Immature natural killer cell (primary cell): ENCODE data around the gene SULT1C3. TPM values are rescaled to one million over a fixed set of nuclear protein-coding genes. Genes with fewer than 3 reads are reported as not detected.

Source experiments
- DNase-seq, 3 donors: peaks; one replicate each; pipeline ENCODE4 v3.0.0; 2022; ENCODE audit warnings: mixed read lengths in 1 of 3
- H3K27ac Mint-ChIP-seq, 6 donors: one replicate each; pipeline ENCODE4 v1.8.0; 2020; ENCODE audit warnings: mixed read lengths in 6 of 6, mild to moderate bottlenecking in 5 of 6, inconsistent platforms in 4 of 6, moderate library complexity in 3 of 6
- H3K27me3 Mint-ChIP-seq, 3 donors: one replicate each; pipeline ENCODE4 v1.8.0; 2020 to 2021; ENCODE audit warnings: low read depth in 3 of 3, mild to moderate bottlenecking in 3 of 3, mixed read lengths in 3 of 3, moderate library complexity in 3 of 3, inconsistent platforms in 1 of 3
- H3K36me3 Mint-ChIP-seq, 3 donors: one replicate each; pipeline ENCODE4 v1.8.0; 2020; ENCODE audit warnings: mixed read lengths in 3 of 3, inconsistent platforms in 2 of 3, mild to moderate bottlenecking in 2 of 3
- H3K4me1 Mint-ChIP-seq, 2 donors: one replicate each; pipeline ENCODE4 v1.8.0; 2020; ENCODE audit warnings: inconsistent platforms in 2 of 2, mild to moderate bottlenecking in 2 of 2, mixed read lengths in 2 of 2, moderate library complexity in 1 of 2
- H3K4me3 Mint-ChIP-seq, 5 donors: one replicate each; pipeline ENCODE4 v1.8.0; 2020; ENCODE audit warnings: mild to moderate bottlenecking in 5 of 5, mixed read lengths in 5 of 5, inconsistent platforms in 3 of 5, moderate library complexity in 3 of 5
- H3K9me3 Mint-ChIP-seq, 6 donors: one replicate each; pipeline ENCODE4 v1.8.0; 2020; ENCODE audit warnings: mild to moderate bottlenecking in 6 of 6, mixed read lengths in 6 of 6, inconsistent platforms in 4 of 6, moderate library complexity in 3 of 6
- polyA plus RNA-seq, 3 donors: library from polyadenylated mRNA; unstranded; fragments of 300-500 nt; fragmentation: Illumina TruSeq; gene quantifications; one replicate each; pipeline ENCODE4 v1.2.3, GENCODE V29; 2021

The SULT1C3 gene
- polyA plus RNA-seq, 3 donors from 2014 or later: not detected

DNA sequence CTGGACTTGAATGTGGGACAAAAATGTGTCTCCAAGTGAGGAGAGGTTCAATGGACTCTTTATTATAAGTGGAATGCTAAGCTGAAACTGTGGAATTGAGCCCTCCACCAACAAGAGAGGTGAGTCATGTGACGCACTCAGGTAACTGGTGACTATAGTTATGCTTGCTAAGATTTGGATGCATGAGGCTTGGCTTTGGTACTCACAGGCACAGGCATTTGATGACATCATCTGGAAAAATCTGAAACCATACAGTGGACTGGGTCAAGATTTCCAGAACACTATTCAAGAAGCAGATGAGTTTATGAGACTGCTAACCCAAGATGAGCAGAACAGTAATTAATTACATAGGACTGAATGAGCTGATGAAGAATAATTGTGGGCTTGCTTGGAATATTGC, 15.7 kb upstream of the SULT1C3 start:
- Mint-ChIP-seq H3K4me1 (no peaks in the 10 kb centered on the region), H3K27me3 (peaks cover 0 to 6% (median 5%) of the 10 kb centered on the region in 3 donors), H3K9me3 (peaks cover 2 to 17% (median 9%) of the 10 kb centered on the region in 6 donors), H3K27ac (no peak overlapping the region), H3K4me3 (no peak overlapping the region), H3K36me3 (no peaks in the 10 kb centered on the region)
- no peak for DNase-seq

DNA sequence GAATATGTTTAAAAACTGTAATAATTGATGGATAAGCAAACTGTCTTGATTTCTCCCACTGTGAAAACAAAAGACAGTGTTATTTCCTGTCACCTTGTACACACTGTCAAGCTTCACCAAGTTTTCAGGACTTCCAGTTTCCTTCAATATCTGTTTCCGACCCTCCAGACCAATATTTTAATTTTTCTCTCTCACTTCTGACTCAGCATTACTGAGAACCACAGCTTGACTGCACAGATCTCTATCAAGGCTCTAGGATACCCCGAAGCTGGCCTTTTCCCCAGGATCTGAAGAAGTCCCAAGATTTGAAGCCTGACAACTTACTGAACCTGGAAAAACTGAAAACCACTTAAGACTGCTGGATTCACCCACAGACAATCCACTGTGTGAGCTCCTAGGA, 13.2 kb upstream of the SULT1C3 start:
- no peaks in the 10 kb centered on the region for H3K36me3 Mint-ChIP-seq

GRCh38 chr2:108228006-108228405, 11.8 kb upstream of the SULT1C3 start:
- no peak for DNase-seq
- Mint-ChIP-seq H3K27me3 (peaks cover 0 to 11% (median 4%) of the 10 kb centered on the region in 3 donors), H3K4me1 (no peaks in the 10 kb centered on the region), H3K4me3 (no peak overlapping the region), H3K27ac (no peak overlapping the region), H3K36me3 (no peaks in the 10 kb centered on the region), H3K9me3 (peaks cover 0 to 13% (median 6%) of the 10 kb centered on the region in 6 donors)

More for the DNA sequence above, 13.2 kb upstream of the SULT1C3 start:
- H3K9me3 Mint-ChIP-seq: peaks cover 2 to 17% (median 9%) of the 10 kb centered on the region in 6 donors
- no peak overlapping the region for H3K4me3 Mint-ChIP-seq
- H3K4me1 Mint-ChIP-seq: no peaks in the 10 kb centered on the region
- no peak for DNase-seq
- peaks cover 0 to 11% (median 4%) of the 10 kb centered on the region in 3 donors for H3K27me3 Mint-ChIP-seq
- H3K27ac Mint-ChIP-seq: no peak overlapping the region

GRCh38 chr2:108228537-108228936, 11.2 kb upstream of the SULT1C3 start:
- no peaks in the 10 kb centered on the region for H3K4me1 Mint-ChIP-seq
- H3K36me3 Mint-ChIP-seq: no peaks in the 10 kb centered on the region
- H3K9me3 Mint-ChIP-seq: peaks cover 0 to 12% (median 4%) of the 10 kb centered on the region in 6 donors
- DNase-seq: no peak
- no peak overlapping the region for H3K27ac Mint-ChIP-seq
- peaks cover 0 to 11% (median 4%) of the 10 kb centered on the region in 3 donors for H3K27me3 Mint-ChIP-seq
- no peak overlapping the region for H3K4me3 Mint-ChIP-seq

DNA sequence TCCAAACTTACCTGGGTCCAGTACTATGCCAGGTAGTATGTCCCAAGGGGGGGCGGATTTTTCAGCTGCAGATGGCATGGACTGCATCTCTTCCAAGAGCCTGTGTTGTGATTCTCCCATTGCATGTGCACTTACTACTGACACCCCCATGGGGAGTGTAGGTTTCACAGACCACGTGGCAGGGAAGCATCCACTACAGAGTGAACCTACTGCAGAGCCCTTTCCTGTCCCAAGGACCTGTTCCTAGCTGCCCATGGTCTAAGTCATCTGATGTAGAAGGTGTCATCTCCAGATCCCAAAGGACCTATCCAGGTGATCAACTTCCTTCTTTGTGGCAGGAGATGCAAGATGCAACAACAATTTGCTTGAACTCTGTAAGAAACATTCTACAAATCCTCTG, 9.9 kb upstream of the SULT1C3 start:
- peaks cover 0 to 2% (median under 1%) of the 10 kb centered on the region in 6 donors for H3K9me3 Mint-ChIP-seq
- peaks cover 0 to 11% (median 2%) of the 10 kb centered on the region in 3 donors for H3K27me3 Mint-ChIP-seq
- no peaks in the 10 kb centered on the region for H3K36me3 Mint-ChIP-seq
- DNase-seq: no peak
- no peaks in the 10 kb centered on the region for H3K4me1 Mint-ChIP-seq
- no peak overlapping the region for H3K27ac Mint-ChIP-seq
- no peak overlapping the region for H3K4me3 Mint-ChIP-seq

GRCh38 chr2:108235577-108235976, 4.2 kb upstream of the SULT1C3 start:
- no peak for DNase-seq
- H3K9me3 Mint-ChIP-seq: peaks cover 2 to 17% (median 6%) of the 10 kb centered on the region in 6 donors
- H3K4me3 Mint-ChIP-seq: no peak overlapping the region
- H3K36me3 Mint-ChIP-seq: no peaks in the 10 kb centered on the region
- no peaks in the 10 kb centered on the region for H3K4me1 Mint-ChIP-seq
- peaks cover 0 to 2% (median 0%) of the 10 kb centered on the region in 3 donors for H3K27me3 Mint-ChIP-seq
- no peak overlapping the region for H3K27ac Mint-ChIP-seq

- no peak for DNase-seq
- Mint-ChIP-seq H3K36me3 (no peaks in the 10 kb centered on the region), H3K4me3 (no peak overlapping the region), H3K4me1 (no peaks in the 10 kb centered on the region), H3K9me3 (peaks cover 2 to 17% (median 6%) of the 10 kb centered on the region in 6 donors), H3K27me3 (peaks cover 0 to 2% (median 0%) of the 10 kb centered on the region in 3 donors), H3K27ac (no peak overlapping the region)
Observed at GRCh38 chr2:108236676-108237335, 3.0 kb upstream of the SULT1C3 start.

- DNase-seq: no peak
- H3K36me3 Mint-ChIP-seq: no peaks in the 10 kb centered on the region
- peaks cover 0 to 19% (median 6%) of the 10 kb centered on the region in 6 donors for H3K9me3 Mint-ChIP-seq
- H3K27me3 Mint-ChIP-seq: peaks cover 0 to 3% (median 0%) of the 10 kb centered on the region in 3 donors
- no peak overlapping the region for H3K27ac Mint-ChIP-seq
- H3K4me1 Mint-ChIP-seq: no peaks in the 10 kb centered on the region
- no peak overlapping the region for H3K4me3 Mint-ChIP-seq
Observed at GRCh38 chr2:108240966-108241365, 1.2 kb downstream of the SULT1C3 start.

DNA sequence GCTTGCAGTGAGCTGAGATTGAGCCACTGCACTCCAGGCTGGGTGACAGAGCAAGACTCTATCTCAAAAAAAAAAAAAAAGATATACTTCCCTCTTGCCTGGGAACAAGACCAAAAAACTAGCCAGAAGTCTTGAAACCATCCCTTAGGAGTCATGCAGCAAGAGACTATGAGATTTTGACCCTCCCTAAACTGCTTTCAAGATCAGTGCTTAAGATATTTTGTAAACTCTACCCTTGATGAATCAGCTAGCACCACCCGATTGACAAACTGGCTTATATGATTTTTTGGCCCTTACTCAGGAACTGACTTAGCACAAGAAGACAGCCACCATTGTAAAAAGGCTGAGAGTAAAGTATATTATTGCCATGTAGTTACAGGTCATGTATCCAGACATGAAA, 3.8 kb downstream of the SULT1C3 start:
- Mint-ChIP-seq H3K4me3 (no peak overlapping the region), H3K27me3 (peaks cover 0 to 3% (median 3%) of the 10 kb centered on the region in 3 donors), H3K27ac (no peak overlapping the region), H3K9me3 (peaks cover 0 to 7% (median 5%) of the 10 kb centered on the region in 6 donors), H3K36me3 (no peaks in the 10 kb centered on the region), H3K4me1 (no peaks in the 10 kb centered on the region)
- no peak for DNase-seq

DNA sequence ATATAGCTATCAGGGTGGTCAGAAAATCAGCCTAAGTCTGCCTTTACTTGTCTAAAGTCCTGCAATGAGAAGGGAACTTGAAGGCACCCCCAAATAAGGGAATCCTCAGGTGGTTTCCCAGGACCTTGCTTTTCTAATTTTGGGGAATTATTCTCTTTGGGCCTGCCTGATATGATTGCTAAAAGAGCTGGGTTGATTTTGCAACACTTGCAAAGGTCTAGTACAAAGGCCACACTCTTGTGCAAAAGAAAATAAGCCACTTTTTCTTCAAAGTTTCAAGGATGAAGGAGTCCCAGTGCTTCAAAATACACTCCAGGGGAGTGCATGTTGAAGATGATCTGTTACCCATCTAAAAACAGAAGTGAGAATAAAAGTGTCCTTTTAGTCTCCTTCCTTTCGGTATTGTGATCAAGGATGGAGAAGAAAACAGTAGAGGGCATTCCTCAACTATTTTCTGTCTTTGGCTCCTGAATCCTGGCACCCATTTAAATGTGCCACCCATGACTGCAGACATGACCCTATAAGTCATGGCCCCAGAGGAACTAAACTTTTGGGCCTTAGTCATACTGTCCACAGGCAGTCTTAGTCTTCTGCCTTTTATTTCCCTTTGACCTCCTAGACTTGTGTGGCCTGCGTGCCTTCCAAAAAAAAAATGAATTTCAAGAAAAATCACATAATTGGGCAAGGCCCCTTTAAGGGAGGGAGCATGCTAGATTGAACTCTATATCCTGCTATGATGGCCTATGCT, 5.1 kb downstream of the SULT1C3 start:
- peaks cover 0 to 7% (median 5%) of the 10 kb centered on the region in 6 donors for H3K9me3 Mint-ChIP-seq
- H3K36me3 Mint-ChIP-seq: no peaks in the 10 kb centered on the region
- H3K4me3 Mint-ChIP-seq: no peak overlapping the region
- H3K4me1 Mint-ChIP-seq: no peaks in the 10 kb centered on the region
- peaks cover 0 to 3% (median 3%) of the 10 kb centered on the region in 3 donors for H3K27me3 Mint-ChIP-seq
- H3K27ac Mint-ChIP-seq: no peak overlapping the region
- DNase-seq: no peak

GRCh38 chr2:108253106-108253505, 13.3 kb downstream of the SULT1C3 start:
- no peaks in the 10 kb centered on the region for H3K36me3 Mint-ChIP-seq
- H3K27me3 Mint-ChIP-seq: peaks cover 0 to 5% (median 2%) of the 10 kb centered on the region in 3 donors
- H3K4me3 Mint-ChIP-seq: no peak overlapping the region
- DNase-seq: no peak
- no peaks in the 10 kb centered on the region for H3K4me1 Mint-ChIP-seq
- no peaks in the 10 kb centered on the region for H3K9me3 Mint-ChIP-seq
- H3K27ac Mint-ChIP-seq: no peak overlapping the region

DNA sequence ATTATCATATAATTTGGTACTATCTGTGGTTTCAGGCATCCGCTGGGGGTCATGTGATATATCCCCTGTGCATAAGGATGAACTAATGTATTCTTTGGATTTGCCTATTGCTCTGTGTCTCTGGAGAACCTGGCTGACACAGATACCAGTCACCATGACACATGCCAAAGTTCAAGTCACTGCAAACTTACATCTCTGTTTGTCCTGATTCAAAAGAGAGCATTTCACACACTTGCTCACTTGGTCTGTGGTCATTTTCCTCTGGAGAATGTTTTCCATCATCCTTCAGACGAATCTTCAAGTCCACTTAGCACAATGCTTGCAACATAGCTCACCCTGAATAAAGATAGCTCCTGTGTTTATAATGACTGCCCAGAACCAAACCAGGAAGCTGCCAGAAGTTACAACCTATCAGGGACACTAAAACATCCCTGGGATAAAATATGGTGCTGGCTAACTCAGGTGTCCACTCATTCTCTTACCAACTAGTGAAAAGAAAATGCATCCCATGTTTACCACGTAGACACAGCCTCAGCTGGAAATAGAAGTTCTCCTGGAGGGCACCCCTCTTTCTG, 18.1 kb downstream of the SULT1C3 start:
- peaks cover 0 to 3% (median 2%) of the 10 kb centered on the region in 3 donors for H3K27me3 Mint-ChIP-seq
- H3K27ac Mint-ChIP-seq: no peak overlapping the region
- H3K4me3 Mint-ChIP-seq: no peak overlapping the region
- no peak for DNase-seq
- H3K9me3 Mint-ChIP-seq: no peaks in the 10 kb centered on the region
- H3K36me3 Mint-ChIP-seq: no peaks in the 10 kb centered on the region
- no peaks in the 10 kb centered on the region for H3K4me1 Mint-ChIP-seq

DNA sequence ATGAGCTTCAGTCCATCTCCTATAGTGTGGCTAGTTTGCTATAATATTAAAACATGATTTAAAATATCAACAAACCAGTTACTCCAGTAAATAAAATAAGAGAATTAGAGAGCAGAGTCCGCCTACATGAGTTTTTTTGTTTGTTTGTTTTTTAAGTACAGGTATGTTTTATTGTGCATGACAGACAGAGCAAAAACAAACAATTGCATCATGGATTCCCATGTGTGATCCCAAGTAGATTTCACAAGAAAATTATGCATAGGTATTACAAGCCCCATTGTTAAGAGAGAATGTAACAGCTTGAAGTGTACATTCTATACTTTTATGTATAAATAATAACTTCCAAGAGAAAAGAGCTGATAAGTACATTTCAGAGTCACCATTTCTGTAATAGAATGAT, 21.0 kb downstream of the SULT1C3 start:
- Mint-ChIP-seq H3K9me3 (peaks cover 0 to 2% (median 0%) of the 10 kb centered on the region in 6 donors), H3K4me3 (no peak overlapping the region), H3K36me3 (no peaks in the 10 kb centered on the region), H3K4me1 (no peaks in the 10 kb centered on the region), H3K27me3 (peaks cover 0 to 2% (median 0%) of the 10 kb centered on the region in 3 donors), H3K27ac (no peak overlapping the region)
- DNase-seq: no peak

DNA sequence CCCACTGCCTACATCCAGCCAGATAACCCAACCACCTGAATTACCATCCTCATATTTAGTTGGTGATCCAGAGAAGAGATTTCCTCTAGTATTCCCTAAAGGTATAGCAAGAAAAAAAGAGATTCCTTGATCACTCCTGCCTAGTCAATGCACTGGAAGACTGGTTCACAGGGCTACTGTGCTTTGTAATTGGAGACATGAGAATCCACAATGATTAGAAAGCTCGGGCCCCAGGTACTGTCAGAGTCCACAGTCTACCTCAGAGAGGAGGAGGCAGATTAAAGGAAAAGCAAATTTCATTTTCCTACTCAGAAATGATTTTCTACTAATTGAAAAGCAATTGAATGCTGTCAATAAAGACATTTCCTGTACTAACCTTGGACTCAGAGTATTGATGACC, 22.3 kb downstream of the SULT1C3 start:
- peaks cover 0 to 2% (median 0%) of the 10 kb centered on the region in 6 donors for H3K9me3 Mint-ChIP-seq
- H3K27ac Mint-ChIP-seq: no peak overlapping the region
- no peak for DNase-seq
- H3K27me3 Mint-ChIP-seq: peaks cover 0 to 2% (median 0%) of the 10 kb centered on the region in 3 donors
- H3K36me3 Mint-ChIP-seq: no peaks in the 10 kb centered on the region
- no peaks in the 10 kb centered on the region for H3K4me1 Mint-ChIP-seq
- H3K4me3 Mint-ChIP-seq: no peak overlapping the region
